ENCODE data around the gene DCUN1D5. TPM values are rescaled to one million over a fixed set of nuclear protein-coding genes. Genes with fewer than 3 reads are reported as not detected.

Gene DCUN1D5
- total RNA-seq, 2 experiments from 2014 or later: 15.6 to 16.1 TPM

DNA sequence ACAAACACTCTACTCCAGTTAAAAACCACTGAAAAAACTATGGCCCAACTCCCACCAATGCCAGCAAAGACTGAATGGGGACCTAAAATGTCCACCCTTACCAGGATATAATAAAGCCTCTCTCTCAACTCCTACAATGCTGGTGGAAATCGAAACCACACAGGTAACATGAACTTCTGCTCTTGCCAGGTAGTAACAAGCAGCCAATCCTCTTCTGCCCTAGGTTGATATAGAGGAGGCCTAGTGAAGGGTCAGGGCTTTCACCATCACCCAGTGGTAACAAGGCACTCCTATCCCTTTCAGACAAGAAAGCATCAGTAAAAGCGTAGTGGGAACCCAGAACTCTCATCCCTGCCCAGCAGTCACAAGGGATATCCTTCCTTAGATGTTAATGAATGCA, 22.6 kb downstream of the DCUN1D5 start:
- Histone ChIP-seq H3K4me1 (ENCODE audit: insufficient read depth, low read length) (peaks cover 5% of the 10 kb centered on the region), H3K9me3 (ENCODE audit: control insufficient read depth in 1 of 2, insufficient read depth in 1 of 2, low read length in 2 of 2) (no peaks in the 10 kb centered on the region), H3K4me3 (ENCODE audit: low read length) (no peak overlapping the region), H3K36me3 (ENCODE audit: insufficient read depth, low read length) (peaks cover 12% of the 10 kb centered on the region), H3K27ac (ENCODE audit: low read depth in 1 of 2, low read length in 2 of 2) (no peak overlapping the region), H3K27me3 (ENCODE audit: control insufficient read depth in 1 of 2, insufficient read depth in 2 of 2, low read length in 2 of 2) (no peaks in the 10 kb centered on the region)
- ChIA-PET POLR2A (no interaction called here), CTCF (interaction anchor here (1.5 kb wide), 1 partner anchor 39 kb away, joined by 4 read pairs; no protein-coding TSS in a partner anchor)
- peak overlapping the region; percentile 48 for H3K27ac Mint-ChIP-seq
- TF ChIP-seq, protein P1, sequence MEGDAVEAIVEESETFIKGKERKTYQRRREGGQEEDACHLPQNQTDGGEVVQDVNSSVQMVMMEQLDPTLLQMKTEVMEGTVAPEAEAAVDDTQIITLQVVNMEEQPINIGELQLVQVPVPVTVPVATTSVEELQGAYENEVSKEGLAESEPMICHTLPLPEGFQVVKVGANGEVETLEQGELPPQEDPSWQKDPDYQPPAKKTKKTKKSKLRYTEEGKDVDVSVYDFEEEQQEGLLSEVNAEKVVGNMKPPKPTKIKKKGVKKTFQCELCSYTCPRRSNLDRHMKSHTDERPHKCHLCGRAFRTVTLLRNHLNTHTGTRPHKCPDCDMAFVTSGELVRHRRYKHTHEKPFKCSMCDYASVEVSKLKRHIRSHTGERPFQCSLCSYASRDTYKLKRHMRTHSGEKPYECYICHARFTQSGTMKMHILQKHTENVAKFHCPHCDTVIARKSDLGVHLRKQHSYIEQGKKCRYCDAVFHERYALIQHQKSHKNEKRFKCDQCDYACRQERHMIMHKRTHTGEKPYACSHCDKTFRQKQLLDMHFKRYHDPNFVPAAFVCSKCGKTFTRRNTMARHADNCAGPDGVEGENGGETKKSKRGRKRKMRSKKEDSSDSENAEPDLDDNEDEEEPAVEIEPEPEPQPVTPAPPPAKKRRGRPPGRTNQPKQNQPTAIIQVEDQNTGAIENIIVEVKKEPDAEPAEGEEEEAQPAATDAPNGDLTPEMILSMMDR (IDR thresholded peaks at IDR 0.05): no peak
- peaks cover 72% of the 10 kb centered on the region for H3K36me3 Mint-ChIP-seq (ENCODE audit: low read depth)
- ATAC-seq (ENCODE audit: poor library complexity) (no peak), DNase-seq (peak in 2 of 14 experiments; percentile 6 to 14)
- intact Hi-C loops (cut with DNase I, micrococcal nuclease): no loop called here
- H3K9me3 Mint-ChIP-seq: no peaks in the 10 kb centered on the region
- H3K27me3 Mint-ChIP-seq: no peaks in the 10 kb centered on the region
- no peak overlapping the region for H3K4me3 Mint-ChIP-seq
- peaks cover 64% of the 10 kb centered on the region for H3K4me1 Mint-ChIP-seq (ENCODE audit: low read depth)

DNA sequence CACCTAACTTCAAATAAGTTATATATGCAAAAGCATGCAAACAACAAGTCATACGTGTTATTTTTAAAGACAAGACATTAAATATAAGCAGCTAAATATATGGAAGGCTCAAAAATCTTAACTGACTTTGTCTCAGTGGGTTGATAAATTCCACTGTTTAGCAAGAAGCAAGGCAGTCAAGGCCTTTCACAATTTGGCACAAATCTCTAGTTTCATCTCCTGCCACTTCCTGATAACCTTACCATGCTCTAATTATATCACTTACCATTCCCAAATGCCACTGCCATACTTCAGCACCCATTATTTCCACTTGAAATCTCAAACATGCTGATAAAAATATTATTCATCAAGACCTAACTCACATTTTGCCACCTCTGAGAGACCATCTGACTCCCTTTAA, 24.8 kb downstream of the DCUN1D5 start:
- no peak overlapping the region for H3K4me3 ChIP-seq (ENCODE audit: low read length)
- H3K27ac ChIP-seq (ENCODE audit: low read depth in 1 of 2, low read length in 2 of 2): no peak overlapping the region
- no peaks in the 10 kb centered on the region for H3K9me3 ChIP-seq (ENCODE audit: control insufficient read depth in 1 of 2, insufficient read depth in 1 of 2, low read length in 2 of 2)
- no peak for DNase-seq
- H3K27me3 ChIP-seq (ENCODE audit: control insufficient read depth in 1 of 2, insufficient read depth in 2 of 2, low read length in 2 of 2): no peaks in the 10 kb centered on the region
- TF ChIP-seq, protein P1 (IDR thresholded peaks at IDR 0.05): no peak
- ChIA-PET POLR2A (interaction anchor here (1.3 kb wide), 1 partner anchor 42 kb away, joined by 5 read pairs; the partner anchor contains the start of gene DYNC2H1), CTCF (no interaction called here)
- intact Hi-C loops (cut with DNase I, micrococcal nuclease): no loop called here
- Mint-ChIP-seq H3K27me3 (no peaks in the 10 kb centered on the region), H3K9me3 (no peaks in the 10 kb centered on the region), H3K4me3 (no peak overlapping the region), H3K4me1 (ENCODE audit: low read depth) (peaks cover 48% of the 10 kb centered on the region), H3K36me3 (ENCODE audit: low read depth) (peaks cover 68% of the 10 kb centered on the region), H3K27ac (no peak overlapping the region)
- no peak for ATAC-seq (ENCODE audit: poor library complexity)
- peaks cover 30% of the 10 kb centered on the region for H3K36me3 ChIP-seq (ENCODE audit: insufficient read depth, low read length)
- H3K4me1 ChIP-seq (ENCODE audit: insufficient read depth, low read length): peaks cover 5% of the 10 kb centered on the region

DNA sequence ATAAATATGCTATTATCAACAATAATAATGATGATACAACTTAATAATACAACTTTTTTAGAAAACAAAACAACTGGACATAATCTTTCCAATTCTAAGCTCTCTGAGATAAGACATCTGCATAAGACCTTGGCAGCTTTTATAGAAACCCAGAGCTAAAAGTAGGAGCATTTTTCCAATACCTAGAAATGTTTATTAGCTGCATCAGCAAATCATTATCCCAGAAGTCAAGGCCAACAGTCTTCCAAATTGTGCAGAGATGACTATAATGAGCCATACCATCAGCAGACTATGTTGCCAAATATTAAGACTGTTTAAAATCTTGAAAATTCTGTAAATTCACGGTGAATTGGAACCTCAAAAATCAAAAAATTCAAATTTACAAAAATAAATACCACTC, 30.3 kb downstream of the DCUN1D5 start:
- H3K27ac ChIP-seq (ENCODE audit: low read depth in 1 of 2, low read length in 2 of 2): no peak overlapping the region
- TF ChIP-seq, protein P1 (IDR thresholded peaks at IDR 0.05): no peak
- H3K27ac Mint-ChIP-seq: no peak overlapping the region
- no peaks in the 10 kb centered on the region for H3K9me3 Mint-ChIP-seq
- peaks cover 52% of the 10 kb centered on the region for H3K36me3 Mint-ChIP-seq (ENCODE audit: low read depth)
- no peak for ATAC-seq (ENCODE audit: poor library complexity)
- H3K4me3 ChIP-seq (ENCODE audit: low read length): no peak overlapping the region
- ChIA-PET CTCF (interaction anchor here (0.7 kb wide), 2 partner anchors 610 to 794 kb away, joined by 3 read pairs; no protein-coding TSS in a partner anchor), POLR2A (no interaction called here)
- intact Hi-C loops (cut with DNase I, micrococcal nuclease): no loop called here
- DNase-seq: no peak
- no peaks in the 10 kb centered on the region for H3K27me3 ChIP-seq (ENCODE audit: control insufficient read depth in 1 of 2, insufficient read depth in 2 of 2, low read length in 2 of 2)
- no peaks in the 10 kb centered on the region for H3K9me3 ChIP-seq (ENCODE audit: control insufficient read depth in 1 of 2, insufficient read depth in 1 of 2, low read length in 2 of 2)
- no peaks in the 10 kb centered on the region for H3K27me3 Mint-ChIP-seq
- no peak overlapping the region for H3K4me3 Mint-ChIP-seq
- H3K4me1 ChIP-seq (ENCODE audit: insufficient read depth, low read length): no peaks in the 10 kb centered on the region
- H3K36me3 ChIP-seq (ENCODE audit: insufficient read depth, low read length): peaks cover 45% of the 10 kb centered on the region
- H3K4me1 Mint-ChIP-seq (ENCODE audit: low read depth): peaks cover 1% of the 10 kb centered on the region

Data from CD4-positive, alpha-beta T cell (primary cell).